IPS-NIHi7 (cell line): Measurements from ENCODE around the gene REXO1.
"Not testable (repeated sequence)": the region's sequence is repeated elsewhere in the genome, so short reads cannot be mapped to it uniquely, and the experiment has no call there.

Source experiments
- DNase-seq: peaks from one replicate; pipeline ENCODE4 v3.0.0; 2012; ENCODE audit warnings: mixed read lengths; ENCODE audit errors: extremely low spot score

REXO1 gene

GRCh38 chr19:1813192-1814182 is 34.8 kb downstream of the REXO1 start:
- no peak for DNase-seq

GRCh38 chr19:1812426-1813191 is 35.7 kb downstream of the REXO1 start:
- DNase-seq: peak; percentile 95

- peak; percentile 99 for DNase-seq
Observed at GRCh38 chr19:1811942-1812425, 36.3 kb downstream of the REXO1 start, which contains the start of gene ATP8B3. Gene ATP8B3 (minus strand): TSS chr19:1812276. CDS start chr19:1811736, 540 bp downstream.

GRCh38 chr19:1811472-1811894 is 36.8 kb downstream of the REXO1 start:
- no peak for DNase-seq

GRCh38 chr19:1810439-1811160 is 37.7 kb downstream of the REXO1 start:
- DNase-seq: no peak

GRCh38 chr19:1809678-1810077 is 38.6 kb downstream of the REXO1 start:
- DNase-seq: no peak

- no peak for DNase-seq
Observed at GRCh38 chr19:1808395-1808731, 39.9 kb downstream of the REXO1 start.

- DNase-seq: no peak
Observed at GRCh38 chr19:1807695-1808394, 40.4 kb downstream of the REXO1 start.

- DNase-seq: no peak
Observed at GRCh38 chr19:1807030-1807694, 41.1 kb downstream of the REXO1 start.

GRCh38 chr19:1806184-1807029 is 41.9 kb downstream of the REXO1 start:
- no peak for DNase-seq

GRCh38 chr19:1805401-1806183 is 42.7 kb downstream of the REXO1 start:
- no peak for DNase-seq

- DNase-seq: no peak
Observed at GRCh38 chr19:1804858-1805257, 43.4 kb downstream of the REXO1 start.

- no peak for DNase-seq
Observed at GRCh38 chr19:1799695-1800342, 48.5 kb downstream of the REXO1 start.

- DNase-seq: not testable (repeated sequence)
Observed at GRCh38 chr19:1797313-1797712, 51.0 kb downstream of the REXO1 start.

GRCh38 chr19:1796395-1797142 is 51.7 kb downstream of the REXO1 start:
- DNase-seq: no peak

- peak; percentile 45 for DNase-seq
Observed at GRCh38 chr19:1794424-1795172, 53.7 kb downstream of the REXO1 start.

GRCh38 chr19:1791879-1792278 is 56.4 kb downstream of the REXO1 start:
- DNase-seq: no peak
